ENCODE results near the gene ARIH1. TPM values are rescaled to one million over a fixed set of nuclear protein-coding genes. Genes with fewer than 3 reads are reported as not detected.
"Not testable (repeated sequence)": the region's sequence is repeated elsewhere in the genome, so short reads cannot be mapped to it uniquely, and the experiment has no call there.

ARIH1 gene
- polyA plus RNA-seq, 1 of the 3 experiments (the other 2 are of a cell fraction), result 48.3 TPM

- H3K36me3 ChIP-seq (replicated peaks in 1 of 2; ENCODE audit: control insufficient read depth in 1 of 2, insufficient read depth in 2 of 2, low read length in 1 of 2); H3F3A ChIP-seq (replicated peaks; ENCODE audit: insufficient read depth); H3K4me2 ChIP-seq; CTCF ChIA-PET; H3K27ac ChIP-seq (ENCODE audit: low read depth in 2 of 2, low read length in 1 of 2); POLR2A ChIA-PET; H3K79me2 ChIP-seq (ENCODE audit: insufficient read depth); H3K4me1 ChIP-seq (ENCODE audit: control insufficient read depth in 1 of 2, insufficient read depth in 2 of 2, low read depth in 1 of 2, low read length in 1 of 2); H3K4me3 ChIP-seq (ENCODE audit: low read depth in 2 of 2, low read length in 1 of 2); H3K9me2 ChIP-seq; H2AFZ ChIP-seq (ENCODE audit: low read depth); H4K20me1 ChIP-seq (ENCODE audit: insufficient read depth); H3K9me3 ChIP-seq; H3K27me3 ChIP-seq (ENCODE audit: insufficient read depth); H3K9ac ChIP-seq; DNase-seq: not testable (repeated sequence)
- no CpG with 5 or more reads among the region's 26 CpGs for WGBS (ENCODE audit: low lambda C conversion rate)
These were observed 165.8 kb downstream of the ARIH1 start for GRCh38 chr15:72639759-72640483.

- H3K36me3 ChIP-seq (replicated peaks in 1 of 2; ENCODE audit: control insufficient read depth in 1 of 2, insufficient read depth in 2 of 2, low read length in 1 of 2); DNase-seq; H3K9me3 ChIP-seq; H3F3A ChIP-seq (replicated peaks; ENCODE audit: insufficient read depth); CTCF ChIA-PET; H3K27me3 ChIP-seq (ENCODE audit: insufficient read depth); H4K20me1 ChIP-seq (ENCODE audit: insufficient read depth); H3K9me2 ChIP-seq; H3K4me2 ChIP-seq; H3K27ac ChIP-seq (ENCODE audit: low read depth in 2 of 2, low read length in 1 of 2); POLR2A ChIA-PET; H3K79me2 ChIP-seq (ENCODE audit: insufficient read depth); H3K4me3 ChIP-seq (ENCODE audit: low read depth in 2 of 2, low read length in 1 of 2); H2AFZ ChIP-seq (ENCODE audit: low read depth); H3K9ac ChIP-seq; H3K4me1 ChIP-seq (ENCODE audit: control insufficient read depth in 1 of 2, insufficient read depth in 2 of 2, low read depth in 1 of 2, low read length in 1 of 2): not testable (repeated sequence)
- WGBS (ENCODE audit: low lambda C conversion rate), result no CpG with 5 or more reads among the region's 2 CpGs
These were observed 168.1 kb downstream of the ARIH1 start for GRCh38 chr15:72642271-72642670.

- H3K79me2 ChIP-seq (ENCODE audit: insufficient read depth); H3K9me3 ChIP-seq; H2AFZ ChIP-seq (ENCODE audit: low read depth); H3K4me1 ChIP-seq (ENCODE audit: control insufficient read depth in 1 of 2, insufficient read depth in 2 of 2, low read depth in 1 of 2, low read length in 1 of 2); H3K27me3 ChIP-seq (ENCODE audit: insufficient read depth); H4K20me1 ChIP-seq (ENCODE audit: insufficient read depth); H3K9me2 ChIP-seq; H3F3A ChIP-seq (replicated peaks; ENCODE audit: insufficient read depth); H3K36me3 ChIP-seq (replicated peaks in 1 of 2; ENCODE audit: control insufficient read depth in 1 of 2, insufficient read depth in 2 of 2, low read length in 1 of 2); DNase-seq; CTCF ChIA-PET; H3K4me3 ChIP-seq (ENCODE audit: low read depth in 2 of 2, low read length in 1 of 2); POLR2A ChIA-PET; H3K27ac ChIP-seq (ENCODE audit: low read depth in 2 of 2, low read length in 1 of 2); H3K9ac ChIP-seq; H3K4me2 ChIP-seq: not testable (repeated sequence)
- 63% methylated on average over 6 of the region's 10 CpGs for WGBS (ENCODE audit: low lambda C conversion rate)
These were observed 174.6 kb downstream of the ARIH1 start for GRCh38 chr15:72648631-72649253.

Other genes with a start within 250 kb of the ARIH1 start
- 1,453 and 1,539 TPM in 2 replicates for gene PKM, start 243.1 kb upstream of the ARIH1 start, polyA plus RNA-seq (2012; rRNA removed)
- gene PARP6, start 201.8 kb upstream of the ARIH1 start, polyA plus RNA-seq (2012; rRNA removed), result 57.7 and 76.6 TPM in 2 replicates
- 0.20 and 0.29 TPM in 2 replicates for gene CELF6, start 154.2 kb upstream of the ARIH1 start, polyA plus RNA-seq (2012; rRNA removed)
- 251 and 344 TPM in 2 replicates for gene HEXA, start 98.3 kb upstream of the ARIH1 start, polyA plus RNA-seq (2012; rRNA removed)
- not detected in 2 replicates for gene TMEM202, start 76.0 kb upstream of the ARIH1 start, polyA plus RNA-seq (2012; rRNA removed)
- gene GOLGA6B, start 180.4 kb downstream of the ARIH1 start, polyA plus RNA-seq (2012; rRNA removed), result 0.03 TPM in 1 of 2 replicates, not detected in the other
- gene HIGD2B, start 211.9 kb downstream of the ARIH1 start, polyA plus RNA-seq (2012; rRNA removed), result not detected in 2 replicates
- 18.5 and 27.8 TPM in 2 replicates for gene BBS4, start 211.9 kb downstream of the ARIH1 start, polyA plus RNA-seq (2012; rRNA removed)

Data from SK-N-SH (cell line).